ENCODE data around the gene KCNH4.

The KCNH4 gene

GRCh38 chr17:42136654-42137051 is 44.3 kb downstream of the KCNH4 start:
- no peak for DNase-seq (ENCODE audit: low read depth in 2 of 2)

- no peak for DNase-seq (ENCODE audit: low read depth in 2 of 2)
Measured at GRCh38 chr17:42135664-42136653, 45.0 kb downstream of the KCNH4 start.

DNA sequence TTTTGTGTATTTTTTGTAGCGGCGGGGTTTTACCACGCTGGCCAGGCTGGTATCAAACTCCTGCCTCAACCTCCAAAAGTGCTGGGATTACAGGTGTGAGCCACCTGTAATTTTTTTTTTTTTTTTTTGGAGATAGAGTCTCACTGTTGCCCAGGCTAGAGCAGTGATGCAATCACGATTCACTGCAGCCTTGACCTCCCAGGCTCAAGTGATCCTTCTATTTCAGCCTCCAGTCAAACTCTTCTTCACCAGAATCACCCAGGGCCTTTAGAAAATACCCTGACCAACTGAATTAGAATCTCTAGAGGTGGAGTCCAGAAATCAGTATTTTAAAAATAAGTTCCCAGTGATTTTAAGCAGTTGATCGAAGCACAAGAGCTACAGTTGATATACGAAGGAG is 45.8 kb downstream of the KCNH4 start:
- no peak for DNase-seq (ENCODE audit: low read depth in 2 of 2)

GRCh38 chr17:42133461-42134041 is 47.4 kb downstream of the KCNH4 start:
- no peak for DNase-seq (ENCODE audit: low read depth in 2 of 2)

GRCh38 chr17:42132941-42133340 is 48.0 kb downstream of the KCNH4 start:
- no peak for DNase-seq (ENCODE audit: low read depth in 2 of 2)

GRCh38 chr17:42131981-42132432 is 48.9 kb downstream of the KCNH4 start:
- no peak for DNase-seq (ENCODE audit: low read depth in 2 of 2)

GRCh38 chr17:42131232-42131631 is 49.7 kb downstream of the KCNH4 start:
- DNase-seq (ENCODE audit: low read depth in 2 of 2): no peak

- no peak for DNase-seq (ENCODE audit: low read depth in 2 of 2)
Measured at GRCh38 chr17:42130310-42130936, 50.5 kb downstream of the KCNH4 start.

DNA sequence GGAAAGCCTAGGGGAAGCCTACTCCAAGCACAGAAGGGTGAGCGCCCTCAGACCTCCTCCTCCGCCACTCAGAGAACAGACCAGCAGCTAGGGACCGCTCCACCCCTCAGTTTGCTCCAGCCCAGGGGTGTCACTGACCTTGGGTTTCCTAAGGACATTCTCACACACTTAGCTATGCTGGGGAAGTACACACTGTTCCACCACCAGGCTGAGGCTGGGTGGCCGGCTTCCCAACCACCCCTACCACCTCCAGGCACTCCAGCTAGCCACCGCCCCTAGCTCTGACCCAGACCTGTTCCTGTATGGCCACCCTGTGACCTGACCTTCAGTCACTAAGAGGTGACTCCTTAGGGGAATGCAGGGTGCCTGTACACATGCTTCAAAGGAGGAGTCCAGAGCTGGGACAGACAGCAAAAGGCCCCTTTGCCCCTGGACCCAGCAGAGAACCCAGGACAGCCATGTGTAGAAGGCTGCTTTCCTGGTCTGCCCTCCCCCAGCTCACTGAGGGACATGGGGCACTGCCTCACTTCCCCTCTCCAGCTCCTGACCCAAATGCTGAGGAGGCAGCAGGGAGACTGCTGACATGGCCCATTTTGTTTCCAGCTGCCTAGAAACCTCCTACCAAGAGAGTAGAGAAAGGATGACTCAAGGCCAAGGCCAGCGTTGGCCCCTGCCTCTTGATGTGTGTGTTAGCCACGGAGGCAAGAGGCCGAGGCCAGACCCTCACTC is 51.7 kb downstream of the KCNH4 start:
- no peak for DNase-seq (ENCODE audit: low read depth in 2 of 2)

GRCh38 chr17:42127414-42127813 is 53.5 kb downstream of the KCNH4 start:
- no peak for DNase-seq (ENCODE audit: low read depth in 2 of 2)

DNA sequence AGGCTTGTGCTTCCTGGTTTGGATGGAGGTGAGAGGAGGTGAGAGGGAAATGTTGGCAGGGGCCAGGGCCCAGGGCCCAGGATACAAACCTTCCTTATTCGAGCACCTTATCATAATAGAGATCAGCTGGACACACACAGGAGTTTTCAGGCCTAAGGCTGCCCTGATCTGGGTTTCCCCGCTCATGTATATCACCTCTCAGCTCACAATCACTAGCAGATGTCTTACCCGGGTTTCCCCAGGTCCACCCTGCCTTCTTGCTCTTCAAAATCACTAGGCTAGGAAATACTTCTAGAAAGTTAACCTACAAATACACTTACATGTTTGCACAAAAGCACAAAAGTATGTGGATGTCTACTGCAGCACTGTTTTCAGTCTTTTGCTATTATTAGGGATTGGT is 54.1 kb downstream of the KCNH4 start:
- no peak for DNase-seq (ENCODE audit: low read depth in 2 of 2)

DNA sequence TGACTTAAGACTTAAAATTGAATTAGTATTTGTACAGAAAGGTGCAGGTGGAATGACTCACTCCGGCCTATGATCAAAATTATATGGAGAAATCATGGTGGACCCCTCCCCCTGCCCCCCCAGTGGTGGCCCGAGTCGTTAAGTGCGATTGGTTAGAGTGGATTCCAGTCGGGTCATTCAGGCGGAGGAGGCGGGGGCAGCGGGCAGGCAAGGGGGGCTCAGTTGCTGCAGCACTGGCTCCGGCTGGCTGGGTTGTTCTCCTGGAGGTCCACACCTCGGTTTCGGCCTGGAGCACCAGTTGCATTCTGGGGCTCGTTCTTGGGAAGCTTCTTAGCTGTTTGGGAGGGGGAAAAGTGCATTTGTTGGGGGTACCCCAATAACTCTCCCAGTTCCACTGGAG is 55.4 kb downstream of the KCNH4 start:
- DNase-seq (ENCODE audit: low read depth in 2 of 2): no peak

DNA sequence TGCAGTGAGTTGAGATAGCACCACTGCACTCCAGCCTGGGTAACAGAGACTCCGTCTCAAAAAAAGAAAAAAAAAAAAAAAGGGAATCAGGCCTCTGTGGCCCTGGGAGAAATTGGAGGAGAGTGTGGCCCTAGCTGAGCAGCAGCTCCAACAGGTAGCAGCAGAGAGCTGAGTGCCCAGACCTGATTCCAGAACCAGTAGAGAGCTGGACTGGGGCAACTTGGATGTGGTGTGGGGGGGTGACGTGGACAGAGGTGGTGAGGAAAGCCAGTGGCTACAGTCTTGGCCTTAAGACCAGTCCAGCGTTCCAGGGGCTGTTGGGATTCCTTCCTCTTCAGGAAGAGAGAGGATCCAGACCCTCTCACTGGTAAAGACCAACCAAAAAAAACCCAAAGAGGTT is 56.7 kb downstream of the KCNH4 start:
- DNase-seq (ENCODE audit: low read depth in 2 of 2): no peak

- DNase-seq (ENCODE audit: low read depth in 2 of 2): no peak
Measured at GRCh38 chr17:42122371-42123303, 58.3 kb downstream of the KCNH4 start, which contains the start of gene HSPB9. Gene HSPB9 (plus strand): TSS chr17:42122804. CDS start chr17:42122851, 47 bp downstream.

DNA sequence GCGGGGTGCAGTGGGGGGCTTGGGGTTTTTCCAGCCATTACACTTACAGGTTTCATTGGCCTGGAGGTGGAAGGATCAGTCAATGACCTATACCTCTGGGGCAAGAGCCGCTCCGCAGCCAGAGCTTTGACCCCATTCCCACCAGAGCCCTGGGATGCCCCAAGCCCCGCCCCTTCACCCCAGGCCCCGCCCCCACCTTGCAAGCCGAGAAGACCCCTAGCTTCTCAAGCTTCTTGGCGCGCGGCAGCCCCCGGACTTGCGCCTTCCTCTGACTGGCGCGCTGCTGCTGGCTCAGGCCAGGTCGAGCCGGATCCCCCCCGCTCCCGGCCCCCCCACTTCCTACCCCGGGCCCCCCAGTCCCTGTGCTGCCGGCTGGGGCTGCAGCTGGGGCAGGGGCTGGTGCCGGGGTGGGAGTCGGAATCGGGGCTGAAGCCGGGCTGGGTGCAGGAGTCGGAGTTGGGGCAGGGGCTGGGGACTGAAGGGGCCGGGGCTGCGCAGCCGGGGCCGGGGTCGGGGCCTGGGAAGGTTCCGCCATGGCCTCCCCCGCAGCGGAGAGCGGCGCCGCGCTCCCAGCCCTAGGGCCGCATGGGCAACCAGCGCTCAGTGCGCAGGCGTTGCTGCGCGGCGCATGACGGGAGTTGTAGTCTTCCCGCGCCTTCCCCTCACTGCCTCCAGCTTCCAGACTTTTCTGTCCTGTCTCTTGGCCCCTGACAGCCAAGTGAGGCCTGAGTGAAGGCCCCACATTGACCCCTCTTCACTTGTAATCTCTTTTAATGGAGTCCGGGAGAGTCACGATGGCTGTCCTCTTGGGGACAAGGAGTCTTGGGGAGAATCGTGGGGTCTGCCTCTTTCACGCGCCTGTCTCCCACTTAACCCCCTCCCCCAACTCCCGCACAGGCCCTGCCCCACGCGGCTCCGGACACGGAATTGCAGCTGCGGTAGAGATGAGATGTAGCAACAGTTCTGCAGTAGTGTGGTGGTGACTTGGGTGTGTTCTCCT is 59.9 kb downstream of the KCNH4 start, which contains the start of gene KAT2A:
KAT2A (minus strand) TSS at position 598 of the 1,000 bp plus-strand sequence; CDS start at position 535, 63 bp downstream.
- DNase-seq (ENCODE audit: low read depth in 2 of 2): peak; percentile 53 to 75

GRCh38 chr17:42120161-42120769 is 60.7 kb downstream of the KCNH4 start:
- no peak for DNase-seq (ENCODE audit: low read depth in 2 of 2)

GRCh38 chr17:42119301-42119700 is 61.6 kb downstream of the KCNH4 start:
- no peak for DNase-seq (ENCODE audit: low read depth in 2 of 2)

DNA sequence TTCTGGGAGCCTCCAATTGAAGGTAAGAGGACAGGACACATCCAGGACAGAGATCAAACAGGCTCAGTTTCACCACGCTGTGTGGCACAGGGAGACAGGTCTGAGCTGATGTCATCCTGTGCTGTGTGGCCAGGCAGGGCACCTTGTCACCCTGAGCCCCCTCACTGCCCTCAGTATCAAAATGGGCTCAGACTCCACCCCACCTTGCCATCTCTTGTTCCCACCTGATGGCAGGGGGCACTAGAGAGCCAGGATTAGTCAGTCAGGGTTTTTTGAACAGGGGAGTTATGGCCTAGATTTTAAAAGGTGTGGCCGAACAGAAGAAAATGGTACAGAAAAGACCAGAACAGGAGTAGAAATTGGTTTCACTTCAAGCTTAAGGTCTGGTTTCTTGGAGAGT is 62.4 kb downstream of the KCNH4 start:
- DNase-seq (ENCODE audit: low read depth in 2 of 2): no peak

- no peak for DNase-seq (ENCODE audit: low read depth in 2 of 2)
Measured at GRCh38 chr17:42118126-42118510, 62.8 kb downstream of the KCNH4 start.
